Astrocyte (in vitro differentiated cells and primary cell): ENCODE data around the gene GPHN. TPM values are rescaled to one million over a fixed set of nuclear protein-coding genes. Genes with fewer than 3 reads are reported as not detected.
"Not testable (repeated sequence)": the region's sequence is repeated elsewhere in the genome, so short reads cannot be mapped to it uniquely, and the experiment has no call there.

Experiments used
- DNase-seq: peaks from one replicate; pipeline ENCODE4 v3.0.0-alpha.2; 2010; ENCODE audit warnings: low read depth
- FAIRE-seq: peaks from 2 replicates; lab custom pipeline; 2011; peaks lifted over from hg19 to GRCh38; lab: Jason Lieb, UNC
- H2AFZ ChIP-seq: 2 replicates; pipeline ENCODE4 v1.6.0; 2012; ENCODE audit warnings: low read depth, low read length, inconsistent platforms
- H3K27ac ChIP-seq: 2 replicates; pipeline ENCODE4 v1.5.1; 2011; ENCODE audit warnings: low read depth, low read length, inconsistent platforms
- H3K27me3 ChIP-seq: 2 replicates; pipeline ENCODE4 v1.6.0; 2011; ENCODE audit warnings: low read length, inconsistent platforms; ENCODE audit not compliant: insufficient read depth
- H3K36me3 ChIP-seq: 2 replicates; pipeline ENCODE4 v1.5.1; 2011; ENCODE audit warnings: low read length, inconsistent platforms; ENCODE audit not compliant: insufficient read depth
- H3K4me1 ChIP-seq: 2 replicates; pipeline ENCODE4 v1.5.1; 2011; ENCODE audit warnings: low read length, inconsistent platforms; ENCODE audit not compliant: insufficient read depth
- H3K4me2 ChIP-seq: 2 replicates; pipeline ENCODE4 v1.6.0; 2012; ENCODE audit warnings: low read length, inconsistent platforms
- H3K4me3 ChIP-seq: 2 replicates; pipeline ENCODE4 v1.5.1; 2011; ENCODE audit warnings: low read depth, mild to moderate bottlenecking, low read length, inconsistent platforms; ENCODE audit not compliant: insufficient read depth
- H3K79me2 ChIP-seq: 2 replicates; pipeline ENCODE4 v1.6.0; 2012; ENCODE audit warnings: mild to moderate bottlenecking, low read length, inconsistent platforms; ENCODE audit not compliant: insufficient read depth
- H3K9ac ChIP-seq: 2 replicates; pipeline ENCODE4 v1.6.0; 2012; ENCODE audit warnings: mild to moderate bottlenecking, low read length, inconsistent platforms
- H3K9me3 ChIP-seq: 2 replicates; pipeline ENCODE4 v1.5.1; 2012; ENCODE audit warnings: low read depth, mild to moderate bottlenecking, low read length, inconsistent platforms; ENCODE audit not compliant: insufficient read depth
- H4K20me1 ChIP-seq: 2 replicates; pipeline ENCODE4 v1.6.0; 2012; ENCODE audit warnings: low read length, inconsistent platforms; ENCODE audit not compliant: insufficient read depth
- H3K27ac Mint-ChIP-seq: one replicate; pipeline ENCODE4 v1.8.0; 2021; ENCODE audit warnings: mild to moderate bottlenecking, mixed read lengths; ENCODE audit not compliant: unreplicated experiment
- H3K27me3 Mint-ChIP-seq: one replicate; pipeline ENCODE4 v1.8.0; 2021; ENCODE audit warnings: low read depth, mixed read lengths; ENCODE audit not compliant: unreplicated experiment
- H3K36me3 Mint-ChIP-seq: one replicate; pipeline ENCODE4 v1.8.0; 2021; ENCODE audit warnings: low read depth, mixed read lengths; ENCODE audit not compliant: unreplicated experiment
- H3K4me1 Mint-ChIP-seq: one replicate; pipeline ENCODE4 v1.8.0; 2021; ENCODE audit warnings: low read depth, mixed read lengths; ENCODE audit not compliant: unreplicated experiment
- H3K4me3 Mint-ChIP-seq: one replicate; pipeline ENCODE4 v1.8.0; 2021; ENCODE audit warnings: mild to moderate bottlenecking, moderate library complexity, mixed read lengths; ENCODE audit not compliant: unreplicated experiment
- H3K9me3 Mint-ChIP-seq: one replicate; pipeline ENCODE4 v1.8.0; 2021; ENCODE audit warnings: mild to moderate bottlenecking, mixed read lengths; ENCODE audit not compliant: unreplicated experiment
- EZH2 ChIP-seq: IDR thresholded peaks from 2 replicates; pipeline ENCODE4 v1.6.1; 2012; ENCODE audit warnings: mild to moderate bottlenecking, low read length, inconsistent platforms; ENCODE audit not compliant: insufficient read depth
- total RNA-seq: library from RNA; stranded (reverse); gene quantifications from 2 replicates; pipeline ENCODE4 v1.2.1, GENCODE V29; 2021
- TF ChIP-seq, protein P1 (sequence below): IDR thresholded peaks from 2 replicates; pipeline ENCODE4 v1.5.1; 2011; ENCODE audit warnings: low read depth, mild to moderate bottlenecking, inconsistent platforms, low read length, moderate library complexity; ENCODE audit not compliant: insufficient read depth

Gene GPHN
- total RNA-seq, 1 donor from 2014 or later: 6.9 TPM

DNA sequence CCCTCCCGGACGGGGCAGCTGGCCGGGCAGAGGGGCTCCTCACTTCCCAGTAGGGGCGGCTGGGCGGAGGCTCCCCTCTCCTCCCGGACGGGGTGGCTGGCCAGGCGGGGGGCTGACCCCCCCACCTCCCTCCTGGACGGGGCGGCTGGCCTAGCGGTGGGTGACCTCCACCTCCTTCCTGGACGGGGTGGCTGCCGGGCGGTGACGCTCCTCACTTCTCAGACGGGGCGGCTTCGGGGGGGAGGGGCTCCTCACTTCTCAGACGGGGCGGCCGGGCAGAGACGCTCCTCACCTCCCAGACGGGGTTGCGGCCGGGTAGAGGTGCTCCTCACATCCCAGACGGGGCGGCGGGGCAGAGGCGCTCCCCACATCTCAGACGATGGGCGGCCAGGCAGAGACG lies 37.8 kb downstream of the GPHN start:
- H3K27ac Mint-ChIP-seq, H3K27ac ChIP-seq, H4K20me1 ChIP-seq, H3K9ac ChIP-seq, H3K9me3 Mint-ChIP-seq, H3K4me1 Mint-ChIP-seq, H2AFZ ChIP-seq, H3K4me1 ChIP-seq, H3K36me3 ChIP-seq, H3K27me3 Mint-ChIP-seq, H3K36me3 Mint-ChIP-seq, H3K4me3 Mint-ChIP-seq, H3K9me3 ChIP-seq, FAIRE-seq, H3K4me3 ChIP-seq, H3K79me2 ChIP-seq, H3K4me2 ChIP-seq, DNase-seq, H3K27me3 ChIP-seq: not testable (repeated sequence)

DNA sequence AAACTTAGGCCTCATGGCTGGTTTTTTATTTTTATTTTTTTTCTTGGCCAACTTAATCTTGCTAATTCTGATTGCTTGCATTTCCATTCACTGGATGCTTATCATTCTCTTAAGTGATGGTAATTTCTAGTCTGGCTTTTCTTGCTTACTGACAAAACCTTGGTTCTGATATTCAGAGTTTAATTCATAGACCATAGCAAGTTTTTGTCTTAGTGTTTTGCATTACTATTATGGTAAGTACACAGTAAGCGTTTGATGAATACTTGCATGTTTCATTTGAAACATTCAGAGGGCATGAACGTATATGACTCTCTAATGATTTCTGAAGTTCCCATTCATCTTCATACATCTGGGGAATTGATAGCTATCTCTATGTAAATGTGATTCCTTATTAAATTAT lies 55.8 kb downstream of the GPHN start:
- DNase-seq: no peak
- H3K27me3 ChIP-seq: no peaks in the 10 kb centered on the region
- no peak for FAIRE-seq

DNA sequence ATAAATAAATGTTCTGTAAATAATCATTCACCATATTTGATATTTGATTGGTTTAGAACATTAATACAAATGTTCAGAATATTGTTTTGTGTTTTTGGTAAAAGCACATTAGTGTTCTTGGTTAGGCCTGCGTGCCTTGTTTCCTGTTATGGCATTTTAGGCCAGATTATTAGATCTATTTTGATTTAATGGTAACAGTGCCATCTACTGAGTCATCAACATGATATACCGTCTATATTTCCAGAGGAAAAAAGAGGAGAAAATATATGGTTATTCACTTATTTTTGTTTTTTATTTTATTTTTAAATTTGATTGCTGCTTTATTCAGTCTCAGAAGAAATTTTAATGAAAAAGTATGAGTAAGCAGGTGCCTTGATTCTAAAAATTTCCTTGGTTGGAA lies 60.3 kb downstream of the GPHN start:
- H3K4me1 ChIP-seq: no peaks in the 10 kb centered on the region
- no peaks in the 10 kb centered on the region for H3K27me3 ChIP-seq
- TF ChIP-seq, protein P1, sequence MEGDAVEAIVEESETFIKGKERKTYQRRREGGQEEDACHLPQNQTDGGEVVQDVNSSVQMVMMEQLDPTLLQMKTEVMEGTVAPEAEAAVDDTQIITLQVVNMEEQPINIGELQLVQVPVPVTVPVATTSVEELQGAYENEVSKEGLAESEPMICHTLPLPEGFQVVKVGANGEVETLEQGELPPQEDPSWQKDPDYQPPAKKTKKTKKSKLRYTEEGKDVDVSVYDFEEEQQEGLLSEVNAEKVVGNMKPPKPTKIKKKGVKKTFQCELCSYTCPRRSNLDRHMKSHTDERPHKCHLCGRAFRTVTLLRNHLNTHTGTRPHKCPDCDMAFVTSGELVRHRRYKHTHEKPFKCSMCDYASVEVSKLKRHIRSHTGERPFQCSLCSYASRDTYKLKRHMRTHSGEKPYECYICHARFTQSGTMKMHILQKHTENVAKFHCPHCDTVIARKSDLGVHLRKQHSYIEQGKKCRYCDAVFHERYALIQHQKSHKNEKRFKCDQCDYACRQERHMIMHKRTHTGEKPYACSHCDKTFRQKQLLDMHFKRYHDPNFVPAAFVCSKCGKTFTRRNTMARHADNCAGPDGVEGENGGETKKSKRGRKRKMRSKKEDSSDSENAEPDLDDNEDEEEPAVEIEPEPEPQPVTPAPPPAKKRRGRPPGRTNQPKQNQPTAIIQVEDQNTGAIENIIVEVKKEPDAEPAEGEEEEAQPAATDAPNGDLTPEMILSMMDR: no peak
- TF ChIP-seq EZH2: no peak
- no peaks in the 10 kb centered on the region for H3K4me1 Mint-ChIP-seq
- H3K36me3 ChIP-seq: no peaks in the 10 kb centered on the region
- H3K4me2 ChIP-seq: no peak overlapping the region
- no peak overlapping the region for H3K27ac Mint-ChIP-seq
- no peak overlapping the region for H3K4me3 ChIP-seq
- no peaks in the 10 kb centered on the region for H3K36me3 Mint-ChIP-seq
- H3K27ac ChIP-seq: no peak overlapping the region
- H3K4me3 Mint-ChIP-seq: no peak overlapping the region
- no peak for FAIRE-seq
- H3K79me2 ChIP-seq: no peaks in the 10 kb centered on the region
- H3K9me3 Mint-ChIP-seq: no peaks in the 10 kb centered on the region
- no peaks in the 10 kb centered on the region for H3K9me3 ChIP-seq
- no peak overlapping the region for H2AFZ ChIP-seq
- no peak for DNase-seq
- no peaks in the 10 kb centered on the region for H3K27me3 Mint-ChIP-seq
- peaks cover 5% of the 10 kb centered on the region for H4K20me1 ChIP-seq
- no peak overlapping the region for H3K9ac ChIP-seq

More for the DNA sequence above, 55.8 kb downstream of the GPHN start:
- no peak overlapping the region for H3K27ac Mint-ChIP-seq
- H3K4me3 Mint-ChIP-seq: no peak overlapping the region
- Histone ChIP-seq H3K4me3 (no peak overlapping the region), H3K36me3 (no peaks in the 10 kb centered on the region), H3K27ac (no peak overlapping the region), H3K79me2 (no peaks in the 10 kb centered on the region), H3K4me2 (no peak overlapping the region), H3K9me3 (no peaks in the 10 kb centered on the region), H4K20me1 (peaks cover 3% of the 10 kb centered on the region), H3K9ac (no peak overlapping the region), H3K4me1 (no peaks in the 10 kb centered on the region), H2AFZ (no peak overlapping the region)
- no peaks in the 10 kb centered on the region for H3K27me3 Mint-ChIP-seq
- no peaks in the 10 kb centered on the region for H3K9me3 Mint-ChIP-seq
- no peak for TF ChIP-seq EZH2
- TF ChIP-seq, protein P1: no peak
- no peaks in the 10 kb centered on the region for H3K4me1 Mint-ChIP-seq
- no peaks in the 10 kb centered on the region for H3K36me3 Mint-ChIP-seq
